EH (cell line): ENCODE results near the gene PDXDC1.
A peak's percentile ranks its signal among the peaks of the same experiment; 100 is the strongest.
"Not testable (repeated sequence)": the region's sequence is repeated elsewhere in the genome, so short reads cannot be mapped to it uniquely, and the experiment has no call there.

Experiments used
- DNase-seq: peaks from one replicate; pipeline ENCODE4 v3.0.0-alpha.2; 2015; ENCODE audit warnings: low read depth

The PDXDC1 gene

DNA sequence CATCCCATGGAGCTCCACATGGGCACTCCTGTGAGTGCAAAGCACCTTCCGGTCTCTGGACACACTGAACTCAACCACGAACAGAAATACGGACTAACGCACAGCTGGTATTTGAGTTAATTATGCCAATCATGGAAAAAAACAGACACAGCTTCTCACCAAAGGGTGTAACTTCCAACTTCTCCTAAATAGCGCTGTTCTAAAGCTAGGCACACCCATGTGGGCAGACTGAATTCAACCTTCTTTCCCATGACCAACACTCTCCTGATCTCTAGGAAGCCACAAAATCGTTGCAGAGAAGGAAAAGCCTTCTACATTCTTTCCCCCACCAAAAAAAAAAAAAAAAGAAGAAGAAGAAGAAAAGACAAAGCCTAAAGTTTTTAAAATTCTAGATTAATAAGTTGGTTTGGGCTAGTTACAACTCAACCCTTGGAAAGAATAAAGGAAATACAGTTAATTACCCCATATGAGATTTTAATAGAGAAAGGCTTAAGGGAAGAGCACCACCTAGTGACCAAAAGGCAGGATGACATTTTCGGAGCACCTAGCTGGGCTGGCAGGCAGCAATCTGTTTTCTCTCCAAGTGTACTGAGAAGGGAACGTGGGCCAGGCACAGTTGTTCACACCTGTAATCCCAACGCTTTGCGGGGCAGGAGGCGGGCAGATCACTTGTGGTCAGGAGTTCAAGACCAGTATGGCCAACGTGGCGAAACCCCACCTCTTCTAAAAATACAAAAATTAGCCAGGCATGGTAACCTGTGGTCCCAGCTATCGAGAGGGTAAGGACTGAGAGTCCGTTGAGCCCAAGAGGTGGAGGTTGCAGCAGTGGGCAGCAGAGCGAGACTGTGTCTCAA, 97.3 kb downstream of the PDXDC1 start:
- DNase-seq = not testable (repeated sequence)

- DNase-seq = no peak
Observed at GRCh38 chr16:15073101-15073500, 98.3 kb downstream of the PDXDC1 start.

DNA sequence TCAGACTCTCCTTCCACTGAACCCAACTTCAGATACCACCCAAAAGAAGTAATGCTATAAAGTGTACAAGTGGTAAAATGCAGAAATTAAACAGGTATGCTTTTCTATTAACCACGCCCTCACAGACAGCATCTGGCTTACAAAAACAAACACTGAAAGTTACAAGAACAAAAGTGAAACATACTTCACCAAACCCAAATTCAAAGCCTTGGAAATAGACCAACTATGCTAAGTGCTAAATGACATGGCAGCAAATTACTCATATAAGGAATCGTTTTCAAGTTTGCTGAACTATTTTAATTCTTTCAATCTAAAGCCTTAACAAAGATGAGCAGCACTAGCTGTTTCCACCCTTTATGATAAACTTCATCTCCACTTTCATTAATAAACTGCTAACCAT, 101.3 kb downstream of the PDXDC1 start:
- not testable (repeated sequence) for DNase-seq

DNA sequence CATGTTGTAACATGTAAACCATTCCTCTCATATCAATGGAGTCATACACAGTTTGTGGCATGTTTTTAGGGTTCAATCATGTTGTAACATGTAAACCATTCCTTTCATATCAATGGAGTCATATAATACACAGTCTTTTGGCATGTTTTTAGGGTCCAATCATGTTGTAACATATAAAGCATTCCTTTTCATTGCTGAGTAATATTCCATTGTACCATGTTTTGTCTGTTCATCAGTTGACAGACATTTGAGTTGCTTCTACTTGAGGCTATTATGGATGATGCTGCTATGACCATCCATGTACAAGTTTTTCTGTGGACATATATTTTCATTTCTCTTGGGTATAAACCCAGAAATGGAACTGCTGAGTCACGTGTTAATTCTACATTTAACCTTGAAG, 106.1 kb downstream of the PDXDC1 start:
- not testable (repeated sequence) for DNase-seq

DNA sequence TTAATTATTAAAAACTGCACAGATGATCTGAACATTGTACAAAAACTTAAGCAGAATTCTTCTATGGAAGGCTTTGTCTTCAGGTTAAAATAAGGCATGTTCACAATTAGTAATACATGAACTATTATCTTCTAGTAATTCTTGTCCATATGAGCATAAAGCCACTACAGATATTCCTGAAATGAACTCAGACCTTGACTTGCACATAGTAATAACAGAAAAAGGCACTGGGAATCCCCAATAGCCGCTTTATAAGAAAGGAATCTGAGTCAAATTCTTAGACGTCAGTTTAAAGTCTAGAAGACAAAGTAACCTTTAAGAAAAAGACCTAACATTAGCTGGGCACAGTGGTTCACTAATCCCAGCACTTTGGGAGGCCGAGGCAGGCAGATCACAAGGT, 108.0 kb downstream of the PDXDC1 start:
- DNase-seq = not testable (repeated sequence)

- not testable (repeated sequence) for DNase-seq
Observed at GRCh38 chr16:15090663-15091269, 115.9 kb downstream of the PDXDC1 start.

DNA sequence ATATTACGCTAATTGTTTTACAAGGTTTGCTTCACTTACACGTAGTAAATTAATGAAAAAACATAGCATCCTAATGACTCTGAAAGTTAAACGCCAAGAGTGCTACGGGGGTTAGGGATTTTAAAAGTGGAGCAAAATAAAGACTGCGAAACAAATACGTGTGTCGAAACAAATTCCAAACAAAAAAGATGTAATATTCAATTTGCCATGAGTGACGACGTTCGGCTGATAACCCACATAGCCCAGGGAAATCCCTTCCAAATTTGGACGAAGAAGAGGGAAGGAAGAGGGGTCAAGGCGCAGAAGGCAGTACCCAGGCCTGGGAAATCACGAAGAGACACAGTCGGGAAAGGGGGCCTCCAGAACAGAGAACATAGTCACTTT, 118.7 kb downstream of the PDXDC1 start:
- not testable (repeated sequence) for DNase-seq

DNA sequence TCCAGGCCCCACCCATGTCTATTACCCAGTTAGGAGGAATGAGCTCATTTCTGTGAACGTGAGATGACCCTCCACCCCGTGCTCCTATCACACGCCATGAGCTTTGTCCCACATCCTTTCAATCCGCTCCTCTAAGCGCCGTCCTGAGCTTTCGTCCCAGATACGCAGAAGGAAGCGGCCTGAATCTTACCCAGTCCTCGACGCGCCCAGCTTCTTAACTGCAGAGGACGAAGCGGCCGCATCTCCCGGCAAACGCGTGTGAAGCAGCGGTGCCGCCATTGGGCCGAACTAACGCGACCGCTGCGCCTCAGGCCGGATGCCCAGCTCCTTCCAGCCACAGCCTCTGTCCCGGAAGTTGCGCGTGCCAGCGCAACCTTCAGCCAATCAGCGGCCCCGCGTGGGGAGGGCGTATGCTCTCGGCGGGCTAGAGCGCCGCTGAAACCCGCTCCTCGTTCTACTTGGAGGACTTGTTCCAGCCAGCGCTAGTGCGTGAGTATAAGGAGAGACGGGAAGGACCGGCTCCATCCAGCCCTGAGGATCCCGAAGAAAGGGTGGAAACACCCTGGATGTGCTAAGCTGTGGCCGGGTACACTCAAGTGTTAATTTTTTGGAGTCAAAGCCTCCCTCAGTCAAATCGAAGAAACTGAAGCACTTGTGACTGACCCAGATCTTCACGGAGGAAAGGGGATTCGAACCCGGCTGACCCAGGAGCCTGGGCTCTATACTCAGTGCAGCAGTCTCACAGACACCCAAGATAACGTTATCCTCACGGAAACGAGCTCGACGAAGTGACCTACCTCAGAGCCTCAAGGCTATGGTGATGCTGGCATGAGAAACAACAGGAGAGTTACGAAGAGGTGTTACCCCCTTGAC, 119.4 kb downstream of the PDXDC1 start, which contains the start of gene RRN3:
Gene RRN3, minus strand, starts transcription at position 318 of the 873 bp plus-strand sequence. Its CDS starts 39 bp downstream, at position 279.
- peak; percentile 93 for DNase-seq

DNA sequence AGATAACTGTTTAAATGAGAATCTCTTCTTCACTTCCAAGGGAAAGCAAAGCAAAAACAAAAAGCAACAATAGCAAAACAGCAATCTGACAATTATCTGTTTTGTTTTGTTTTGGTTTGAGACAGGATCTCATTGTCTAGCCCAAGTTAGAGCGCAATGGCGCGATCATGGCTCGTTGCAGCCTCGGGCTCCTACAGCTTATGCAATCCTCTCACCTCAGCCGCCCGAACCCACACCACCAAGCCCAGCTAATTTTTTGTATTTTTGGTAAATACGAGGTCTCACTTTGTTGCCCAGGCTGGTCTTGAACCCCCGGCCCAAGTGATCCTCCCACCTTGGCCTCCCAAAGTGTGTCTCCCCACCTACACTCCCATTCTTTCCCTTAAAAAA, 121.8 kb downstream of the PDXDC1 start:
- DNase-seq = not testable (repeated sequence)

- DNase-seq = not testable (repeated sequence)
Observed at GRCh38 chr16:15099366-15099909, 124.6 kb downstream of the PDXDC1 start.

- not testable (repeated sequence) for DNase-seq
Observed at GRCh38 chr16:15100372-15100987, 125.7 kb downstream of the PDXDC1 start.

- DNase-seq = not testable (repeated sequence)
Observed at GRCh38 chr16:15127641-15128425, 153.0 kb downstream of the PDXDC1 start.

- DNase-seq = not testable (repeated sequence)
Observed at GRCh38 chr16:15130256-15130932, 155.6 kb downstream of the PDXDC1 start.

- DNase-seq = not testable (repeated sequence)
Observed at GRCh38 chr16:15130943-15131700, 156.3 kb downstream of the PDXDC1 start.

- not testable (repeated sequence) for DNase-seq
Observed at GRCh38 chr16:15132719-15133428, 158.0 kb downstream of the PDXDC1 start.

GRCh38 chr16:15133554-15133953, 158.7 kb downstream of the PDXDC1 start:
- DNase-seq = not testable (repeated sequence)

DNA sequence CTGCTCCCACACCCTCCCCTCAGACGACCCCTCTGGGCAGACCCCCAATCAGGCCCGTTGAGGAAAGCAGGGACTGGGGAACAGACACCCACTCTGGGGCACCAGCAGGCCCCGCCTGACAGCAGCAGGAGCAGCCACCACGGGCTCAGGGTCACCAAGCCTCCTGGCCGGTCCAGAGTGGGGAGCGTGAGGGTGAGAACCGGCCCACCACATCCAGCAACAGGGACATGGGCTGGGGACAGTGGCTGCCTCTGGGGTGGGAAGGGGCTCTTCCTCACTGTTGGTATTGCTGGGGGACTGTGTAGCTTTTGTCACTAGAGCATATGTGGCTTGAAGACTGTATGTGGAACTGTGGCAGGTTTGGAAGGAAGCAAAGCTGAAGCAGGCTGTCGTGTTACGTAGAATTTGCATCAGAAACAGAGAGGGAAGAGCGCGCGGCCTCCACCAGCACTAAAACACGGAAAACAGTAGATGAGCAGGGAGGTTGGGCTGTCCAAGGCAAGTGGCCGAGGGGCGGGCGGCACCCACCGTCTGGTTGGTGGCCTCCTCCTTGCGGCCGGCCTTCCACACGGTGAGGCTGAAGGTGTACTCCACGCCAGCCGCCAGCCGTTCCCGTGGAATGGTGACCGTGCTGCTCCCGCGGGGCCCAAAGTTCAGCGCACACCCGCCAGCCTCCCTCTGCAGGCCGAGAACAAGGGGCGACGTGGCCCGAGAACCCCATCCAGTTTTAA, 160.1 kb downstream of the PDXDC1 start:
- not testable (repeated sequence) for DNase-seq
